ENCODE results near the gene RNF145.
A peak's percentile ranks its signal among the peaks of the same experiment; 100 is the strongest.
"Not testable (repeated sequence)": the region's sequence is repeated elsewhere in the genome, so short reads cannot be mapped to it uniquely, and the experiment has no call there.

The RNF145 gene

GRCh38 chr5:159209438-159210209 is at the start of gene RNF145:
Gene RNF145 (minus strand): TSS chr5:159209553. CDS start chr5:159203617, 5,936 bp downstream.
- H3K4me3 ChIP-seq (ENCODE audit: low read depth, low read length) = peak within 1 kb of the TSS; percentile 92
- peak; percentile 52 for DNase-seq (ENCODE audit: low read depth)

GRCh38 chr5:159258361-159258760 is 49.0 kb upstream of the RNF145 start:
- no peak for DNase-seq (ENCODE audit: low read depth)
- H3K4me3 ChIP-seq (ENCODE audit: low read depth, low read length) = no peak overlapping the region

GRCh38 chr5:159257629-159258283 is 48.4 kb upstream of the RNF145 start:
- no peak for DNase-seq (ENCODE audit: low read depth)
- H3K4me3 ChIP-seq (ENCODE audit: low read depth, low read length) = no peak overlapping the region

GRCh38 chr5:159257007-159257406 is 47.7 kb upstream of the RNF145 start:
- no peak for DNase-seq (ENCODE audit: low read depth)
- H3K4me3 ChIP-seq (ENCODE audit: low read depth, low read length) = no peak overlapping the region

- no peak for DNase-seq (ENCODE audit: low read depth)
- H3K4me3 ChIP-seq (ENCODE audit: low read depth, low read length) = no peak overlapping the region
Observed at GRCh38 chr5:159252195-159252594, 42.8 kb upstream of the RNF145 start.

GRCh38 chr5:159249158-159249557 is 39.8 kb upstream of the RNF145 start:
- DNase-seq (ENCODE audit: low read depth) = no peak
- H3K4me3 ChIP-seq (ENCODE audit: low read depth, low read length) = no peak overlapping the region

GRCh38 chr5:159244890-159245289 is 35.5 kb upstream of the RNF145 start:
- no peak for DNase-seq (ENCODE audit: low read depth)
- H3K4me3 ChIP-seq (ENCODE audit: low read depth, low read length) = no peak overlapping the region

GRCh38 chr5:159244163-159244562 is 34.8 kb upstream of the RNF145 start:
- DNase-seq (ENCODE audit: low read depth) = no peak
- H3K4me3 ChIP-seq (ENCODE audit: low read depth, low read length) = no peak overlapping the region

GRCh38 chr5:159243385-159243784 is 34.0 kb upstream of the RNF145 start:
- DNase-seq (ENCODE audit: low read depth) = no peak
- no peak overlapping the region for H3K4me3 ChIP-seq (ENCODE audit: low read depth, low read length)

- DNase-seq (ENCODE audit: low read depth) = no peak
Observed at GRCh38 chr5:159242656-159243055, 33.3 kb upstream of the RNF145 start.

GRCh38 chr5:159241946-159242552 is 32.7 kb upstream of the RNF145 start:
- H3K4me3 ChIP-seq (ENCODE audit: low read depth, low read length) = no peak overlapping the region
- no peak for DNase-seq (ENCODE audit: low read depth)

More at GRCh38 chr5:159242656-159243055, 33.3 kb upstream of the RNF145 start:
- H3K4me3 ChIP-seq (ENCODE audit: low read depth, low read length) = no peak overlapping the region

GRCh38 chr5:159240301-159240870 is 31.0 kb upstream of the RNF145 start:
- no peak overlapping the region for H3K4me3 ChIP-seq (ENCODE audit: low read depth, low read length)
- DNase-seq (ENCODE audit: low read depth) = no peak

GRCh38 chr5:159235871-159236520 is 26.6 kb upstream of the RNF145 start:
- not testable (repeated sequence) for DNase-seq (ENCODE audit: low read depth); H3K4me3 ChIP-seq (ENCODE audit: low read depth, low read length)

GRCh38 chr5:159231167-159231566 is 21.8 kb upstream of the RNF145 start:
- no peak overlapping the region for H3K4me3 ChIP-seq (ENCODE audit: low read depth, low read length)
- no peak for DNase-seq (ENCODE audit: low read depth)

- no peak overlapping the region for H3K4me3 ChIP-seq (ENCODE audit: low read depth, low read length)
- DNase-seq (ENCODE audit: low read depth) = no peak
Observed at GRCh38 chr5:159230657-159231056, 21.3 kb upstream of the RNF145 start.

- not testable (repeated sequence) for DNase-seq (ENCODE audit: low read depth); H3K4me3 ChIP-seq (ENCODE audit: low read depth, low read length)
Observed at GRCh38 chr5:159228097-159228496, 18.7 kb upstream of the RNF145 start.

- no peak overlapping the region for H3K4me3 ChIP-seq (ENCODE audit: low read depth, low read length)
- no peak for DNase-seq (ENCODE audit: low read depth)
Observed at GRCh38 chr5:159227452-159227851, 18.1 kb upstream of the RNF145 start.

GRCh38 chr5:159226451-159226850 is 17.1 kb upstream of the RNF145 start:
- H3K4me3 ChIP-seq (ENCODE audit: low read depth, low read length) = no peak overlapping the region
- DNase-seq (ENCODE audit: low read depth) = no peak

- DNase-seq (ENCODE audit: low read depth) = no peak
- no peak overlapping the region for H3K4me3 ChIP-seq (ENCODE audit: low read depth, low read length)
Observed at GRCh38 chr5:159224471-159224870, 15.1 kb upstream of the RNF145 start.

GRCh38 chr5:159223469-159223868 is 14.1 kb upstream of the RNF145 start:
- DNase-seq (ENCODE audit: low read depth) = no peak
- H3K4me3 ChIP-seq (ENCODE audit: low read depth, low read length) = no peak overlapping the region
